HG03342 (cell line): Measurements from ENCODE around the gene NUP155.
"Not testable (repeated sequence)": the region's sequence is repeated elsewhere in the genome, so short reads cannot be mapped to it uniquely, and the experiment has no call there.

ENCODE experiments used
- ATAC-seq: cut with Tn5 transposase; IDR thresholded peaks from one replicate; pipeline ENCODE4 v1.9.1; 2021; ENCODE audit warnings: mild to moderate bottlenecking, moderate library complexity; ENCODE audit not compliant: unreplicated experiment

Gene NUP155

GRCh38 chr5:37370864-37371726, at the start of gene NUP155:
NUP155 (minus strand) TSS chr5:37371106; CDS start chr5:37370977, 129 bp downstream.
- peak; percentile 93 for ATAC-seq

GRCh38 chr5:37417347-37417746, 46.4 kb upstream of the NUP155 start:
- no peak for ATAC-seq

GRCh38 chr5:37415456-37415855, 44.5 kb upstream of the NUP155 start:
- not testable (repeated sequence) for ATAC-seq

GRCh38 chr5:37412515-37412914, 41.6 kb upstream of the NUP155 start:
- no peak for ATAC-seq

- no peak for ATAC-seq
Measured at GRCh38 chr5:37400501-37400900, 29.6 kb upstream of the NUP155 start.

- no peak for ATAC-seq
Measured at GRCh38 chr5:37396352-37396751, 25.4 kb upstream of the NUP155 start.

- no peak for ATAC-seq
Measured at GRCh38 chr5:37391591-37391990, 20.7 kb upstream of the NUP155 start.

GRCh38 chr5:37379100-37379628, 8.3 kb upstream of the NUP155 start, which contains the start of gene WDR70:
WDR70 (plus strand) TSS chr5:37379318; CDS start chr5:37379368, 50 bp downstream.
- ATAC-seq, result peak; percentile 98

- ATAC-seq, result not testable (repeated sequence)
Measured at GRCh38 chr5:37378066-37378465, 7.2 kb upstream of the NUP155 start.

GRCh38 chr5:37375091-37375490, 4.2 kb upstream of the NUP155 start:
- no peak for ATAC-seq

- peak; percentile 55 for ATAC-seq
Measured at GRCh38 chr5:37370550-37370863, 399 bp downstream of the NUP155 start.

GRCh38 chr5:37355161-37355560, 15.7 kb downstream of the NUP155 start:
- no peak for ATAC-seq

- ATAC-seq, result not testable (repeated sequence)
Measured at GRCh38 chr5:37342741-37343140, 28.2 kb downstream of the NUP155 start.

- not testable (repeated sequence) for ATAC-seq
Measured at GRCh38 chr5:37334754-37335153, 36.2 kb downstream of the NUP155 start.

GRCh38 chr5:37326536-37326935, 44.4 kb downstream of the NUP155 start:
- no peak for ATAC-seq

GRCh38 chr5:37323607-37324006, 47.3 kb downstream of the NUP155 start:
- no peak for ATAC-seq

- no peak for ATAC-seq
Measured at GRCh38 chr5:37319037-37319782, 51.7 kb downstream of the NUP155 start.

GRCh38 chr5:37316027-37316426, 54.9 kb downstream of the NUP155 start:
- ATAC-seq, result no peak

GRCh38 chr5:37310360-37310759, 60.5 kb downstream of the NUP155 start:
- no peak for ATAC-seq

GRCh38 chr5:37308793-37309192, 62.1 kb downstream of the NUP155 start:
- no peak for ATAC-seq

GRCh38 chr5:37304888-37305287, 66.0 kb downstream of the NUP155 start:
- no peak for ATAC-seq

GRCh38 chr5:37296313-37296712, 74.6 kb downstream of the NUP155 start:
- ATAC-seq, result not testable (repeated sequence)
